IPS-18c (cell line): ENCODE results near the gene C6.
"Not testable (repeated sequence)": the region's sequence is repeated elsewhere in the genome, so short reads cannot be mapped to it uniquely, and the experiment has no call there.

Source experiments
- H3K4me3 ChIP-seq: 2 replicates; pipeline ENCODE4 v1.7.0; 2013; ENCODE audit warnings: low read depth, mild to moderate bottlenecking, low read length, moderate library complexity; ENCODE audit not compliant: insufficient read depth
- H3K9me3 ChIP-seq: one replicate; pipeline ENCODE4 v1.6.1; 2013; ENCODE audit warnings: mild to moderate bottlenecking, low read length, moderate library complexity; ENCODE audit not compliant: control insufficient read depth, insufficient read depth

The C6 gene

GRCh38 chr5:41213340-41213739 lies at the start of gene C6:
Gene C6 (minus strand): TSS chr5:41213532. CDS start chr5:41203230, 10,302 bp downstream.
- Histone ChIP-seq H3K4me3 (no peak within 1 kb of the TSS), H3K9me3 (no peaks in the 10 kb centered on the region)

GRCh38 chr5:41256400-41256799 lies 43.1 kb upstream of the C6 start:
- Histone ChIP-seq H3K9me3 (no peaks in the 10 kb centered on the region), H3K4me3 (no peak overlapping the region)

- no peaks in the 10 kb centered on the region for H3K9me3 ChIP-seq
- H3K4me3 ChIP-seq, result no peak overlapping the region
Observed at GRCh38 chr5:41253109-41253508, 39.8 kb upstream of the C6 start.

- Histone ChIP-seq H3K9me3 (no peaks in the 10 kb centered on the region), H3K4me3 (no peak overlapping the region)
Observed at GRCh38 chr5:41252036-41252435, 38.7 kb upstream of the C6 start.

- Histone ChIP-seq H3K4me3 (no peak overlapping the region), H3K9me3 (no peaks in the 10 kb centered on the region)
Observed at GRCh38 chr5:41250351-41250987, 37.1 kb upstream of the C6 start.

- H3K4me3 ChIP-seq, result no peak overlapping the region
- H3K9me3 ChIP-seq, result no peaks in the 10 kb centered on the region
Observed at GRCh38 chr5:41247135-41247534, 33.8 kb upstream of the C6 start.

GRCh38 chr5:41246376-41246775 lies 33.0 kb upstream of the C6 start:
- no peak overlapping the region for H3K4me3 ChIP-seq
- no peaks in the 10 kb centered on the region for H3K9me3 ChIP-seq

- Histone ChIP-seq H3K9me3 (no peaks in the 10 kb centered on the region), H3K4me3 (no peak overlapping the region)
Observed at GRCh38 chr5:41243558-41243957, 30.2 kb upstream of the C6 start.

GRCh38 chr5:41240985-41241384 lies 27.7 kb upstream of the C6 start:
- Histone ChIP-seq H3K4me3 (no peak overlapping the region), H3K9me3 (no peaks in the 10 kb centered on the region)

GRCh38 chr5:41240390-41240789 lies 27.1 kb upstream of the C6 start:
- Histone ChIP-seq H3K9me3 (no peaks in the 10 kb centered on the region), H3K4me3 (no peak overlapping the region)

- no peak overlapping the region for H3K4me3 ChIP-seq
- H3K9me3 ChIP-seq, result no peaks in the 10 kb centered on the region
Observed at GRCh38 chr5:41234475-41234874, 21.1 kb upstream of the C6 start.

- Histone ChIP-seq H3K9me3 (no peaks in the 10 kb centered on the region), H3K4me3 (no peak overlapping the region)
Observed at GRCh38 chr5:41232797-41233196, 19.5 kb upstream of the C6 start.

- not testable (repeated sequence) for H3K4me3 ChIP-seq, H3K9me3 ChIP-seq
Observed at GRCh38 chr5:41230276-41230675, 16.9 kb upstream of the C6 start.

- Histone ChIP-seq H3K9me3 (no peaks in the 10 kb centered on the region), H3K4me3 (no peak overlapping the region)
Observed at GRCh38 chr5:41223962-41224361, 10.6 kb upstream of the C6 start.

GRCh38 chr5:41219658-41220269 lies 6.4 kb upstream of the C6 start:
- no peak overlapping the region for H3K4me3 ChIP-seq
- H3K9me3 ChIP-seq, result no peaks in the 10 kb centered on the region

- no peaks in the 10 kb centered on the region for H3K9me3 ChIP-seq
- no peak overlapping the region for H3K4me3 ChIP-seq
Observed at GRCh38 chr5:41218929-41219657, 5.8 kb upstream of the C6 start.

- Histone ChIP-seq H3K9me3 (no peaks in the 10 kb centered on the region), H3K4me3 (no peak overlapping the region)
Observed at GRCh38 chr5:41214182-41214581, 850 bp upstream of the C6 start.

GRCh38 chr5:41212935-41213334 lies 397 bp downstream of the C6 start:
- H3K4me3 ChIP-seq, result no peak overlapping the region
- H3K9me3 ChIP-seq, result no peaks in the 10 kb centered on the region
